ENCODE measurements around the gene ADGRB3.

DNA sequence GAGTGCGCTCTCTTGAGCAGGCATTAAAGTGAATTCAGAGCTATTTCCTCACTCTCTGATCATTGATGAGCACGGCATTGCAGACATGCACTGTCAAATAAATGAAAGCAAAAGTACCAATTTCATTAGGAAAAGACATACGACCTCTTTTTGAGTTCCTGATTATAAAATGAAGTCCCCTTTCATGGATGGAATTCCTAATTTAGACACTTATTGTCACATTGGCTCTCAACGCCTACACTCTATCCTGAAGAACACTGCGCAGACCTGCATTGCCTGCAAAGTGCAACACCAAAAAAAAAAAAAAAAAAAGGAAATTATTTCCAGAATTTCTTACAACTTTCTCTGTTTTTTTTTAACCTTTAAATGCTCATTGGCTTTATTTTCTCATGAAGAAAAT, 1.6 kb downstream of the ADGRB3 start:
- TF ChIP-seq POLR2A (IDR thresholded peaks at IDR 0.05), result no peak
- TF ChIP-seq, protein P1, sequence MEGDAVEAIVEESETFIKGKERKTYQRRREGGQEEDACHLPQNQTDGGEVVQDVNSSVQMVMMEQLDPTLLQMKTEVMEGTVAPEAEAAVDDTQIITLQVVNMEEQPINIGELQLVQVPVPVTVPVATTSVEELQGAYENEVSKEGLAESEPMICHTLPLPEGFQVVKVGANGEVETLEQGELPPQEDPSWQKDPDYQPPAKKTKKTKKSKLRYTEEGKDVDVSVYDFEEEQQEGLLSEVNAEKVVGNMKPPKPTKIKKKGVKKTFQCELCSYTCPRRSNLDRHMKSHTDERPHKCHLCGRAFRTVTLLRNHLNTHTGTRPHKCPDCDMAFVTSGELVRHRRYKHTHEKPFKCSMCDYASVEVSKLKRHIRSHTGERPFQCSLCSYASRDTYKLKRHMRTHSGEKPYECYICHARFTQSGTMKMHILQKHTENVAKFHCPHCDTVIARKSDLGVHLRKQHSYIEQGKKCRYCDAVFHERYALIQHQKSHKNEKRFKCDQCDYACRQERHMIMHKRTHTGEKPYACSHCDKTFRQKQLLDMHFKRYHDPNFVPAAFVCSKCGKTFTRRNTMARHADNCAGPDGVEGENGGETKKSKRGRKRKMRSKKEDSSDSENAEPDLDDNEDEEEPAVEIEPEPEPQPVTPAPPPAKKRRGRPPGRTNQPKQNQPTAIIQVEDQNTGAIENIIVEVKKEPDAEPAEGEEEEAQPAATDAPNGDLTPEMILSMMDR (IDR thresholded peaks at IDR 0.05), result no peak

Measured in upper lobe of left lung (tissue), 4 donors.